Choroid plexus epithelial cell (primary cell): Measurements from ENCODE around the gene TBC1D9B.

Experiments
- DNase-seq: peaks from one replicate; pipeline ENCODE4 v3.0.0-alpha.2; 2010; ENCODE audit warnings: low read depth
- H3K4me3 ChIP-seq: 2 replicates; pipeline ENCODE4 v1.5.1; 2011; ENCODE audit warnings: low read depth, mild to moderate bottlenecking, control low read depth, low read length, moderate library complexity
- CTCF ChIP-seq: conservative IDR thresholded peaks from 2 replicates; pipeline ENCODE4 v1.5.1; 2011; ENCODE audit warnings: low read depth, mild to moderate bottlenecking, control low read depth, inconsistent platforms, low read length, moderate library complexity

The TBC1D9B gene

GRCh38 chr5:179821298-179822058, 86.2 kb downstream of the TBC1D9B start:
- DNase-seq: peak; percentile 99
- no peak for TF ChIP-seq CTCF

GRCh38 chr5:179820483-179821297, 87.0 kb downstream of the TBC1D9B start, which contains the start of gene SQSTM1:
TSS of gene SQSTM1 (plus strand) at chr5:179820905. CDS start at chr5:179820937, 32 bp downstream.
- DNase-seq: peak; percentile 85
- H3K4me3 ChIP-seq: peak within 1 kb of the TSS; percentile 97
- no peak for TF ChIP-seq CTCF

More at GRCh38 chr5:179821298-179822058, 86.2 kb downstream of the TBC1D9B start:
- peak overlapping the region; percentile 97 for H3K4me3 ChIP-seq

GRCh38 chr5:179820127-179820482, 87.6 kb downstream of the TBC1D9B start:
- TF ChIP-seq CTCF: no peak
- H3K4me3 ChIP-seq: peak overlapping the region; percentile 97
- DNase-seq: no peak

- DNase-seq: peak; percentile 84
- TF ChIP-seq CTCF: no peak
- H3K4me3 ChIP-seq: peak overlapping the region; percentile 9
Measured at GRCh38 chr5:179819296-179820126, 88.2 kb downstream of the TBC1D9B start.

GRCh38 chr5:179818746-179819295, 88.9 kb downstream of the TBC1D9B start:
- DNase-seq: peak; percentile 98
- peak overlapping the region; percentile 41 for H3K4me3 ChIP-seq
- no peak for TF ChIP-seq CTCF
